ENCODE results near the gene ALG5.

DNA sequence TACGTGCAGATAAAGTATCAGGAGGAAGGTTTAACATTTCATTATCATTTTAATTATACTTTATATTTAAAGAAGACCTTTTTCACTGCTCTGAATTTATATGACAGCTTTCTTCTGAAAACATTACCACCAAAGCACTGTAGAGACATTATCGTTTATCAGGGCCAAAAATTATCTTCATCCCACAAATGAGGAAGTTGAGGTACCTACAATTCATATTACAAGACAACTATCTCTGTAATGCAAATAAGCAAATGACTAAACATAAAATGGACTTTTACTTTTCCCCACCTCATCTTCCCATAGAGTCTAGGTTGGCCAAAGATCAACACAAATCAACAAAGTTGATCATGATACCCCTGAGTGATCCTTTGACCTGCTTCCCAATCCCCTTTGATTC, 48.2 kb downstream of the ALG5 start:
- TF ChIP-seq, protein P1, sequence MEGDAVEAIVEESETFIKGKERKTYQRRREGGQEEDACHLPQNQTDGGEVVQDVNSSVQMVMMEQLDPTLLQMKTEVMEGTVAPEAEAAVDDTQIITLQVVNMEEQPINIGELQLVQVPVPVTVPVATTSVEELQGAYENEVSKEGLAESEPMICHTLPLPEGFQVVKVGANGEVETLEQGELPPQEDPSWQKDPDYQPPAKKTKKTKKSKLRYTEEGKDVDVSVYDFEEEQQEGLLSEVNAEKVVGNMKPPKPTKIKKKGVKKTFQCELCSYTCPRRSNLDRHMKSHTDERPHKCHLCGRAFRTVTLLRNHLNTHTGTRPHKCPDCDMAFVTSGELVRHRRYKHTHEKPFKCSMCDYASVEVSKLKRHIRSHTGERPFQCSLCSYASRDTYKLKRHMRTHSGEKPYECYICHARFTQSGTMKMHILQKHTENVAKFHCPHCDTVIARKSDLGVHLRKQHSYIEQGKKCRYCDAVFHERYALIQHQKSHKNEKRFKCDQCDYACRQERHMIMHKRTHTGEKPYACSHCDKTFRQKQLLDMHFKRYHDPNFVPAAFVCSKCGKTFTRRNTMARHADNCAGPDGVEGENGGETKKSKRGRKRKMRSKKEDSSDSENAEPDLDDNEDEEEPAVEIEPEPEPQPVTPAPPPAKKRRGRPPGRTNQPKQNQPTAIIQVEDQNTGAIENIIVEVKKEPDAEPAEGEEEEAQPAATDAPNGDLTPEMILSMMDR (IDR thresholded peaks at IDR 0.05): no peak
- no peak for TF ChIP-seq POLR2A (IDR thresholded peaks at IDR 0.05)
- no peak for TF ChIP-seq EP300 (IDR thresholded peaks at IDR 0.05)
